ENCODE data around the gene GAS6.

Gene GAS6

DNA sequence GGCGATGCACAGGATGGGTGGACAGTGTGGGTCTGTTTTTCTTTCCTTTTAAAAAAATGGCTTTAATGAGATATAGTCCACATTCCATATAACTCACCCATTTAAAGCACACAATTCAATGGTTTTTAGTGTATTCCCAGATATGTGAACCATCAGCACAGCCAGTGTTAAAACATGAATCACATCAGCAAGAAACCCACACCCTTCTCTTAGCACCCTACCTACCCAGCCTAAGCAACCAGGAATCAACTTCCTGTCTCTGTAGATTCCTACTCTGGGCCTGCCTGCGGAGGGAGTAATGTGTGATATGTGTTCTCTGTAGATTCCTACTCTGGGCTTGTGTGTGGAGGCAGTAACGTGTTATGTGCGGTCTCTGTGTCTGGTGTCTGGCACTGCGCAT, 92.9 kb downstream of the GAS6 start:
- no peak for DNase-seq (ENCODE audit: low read depth in 3 of 3)

Data from stimulated activated CD4-positive, alpha-beta T cell treated with anti-CD3 and anti-CD28 coated beads, TNF-alpha, amount 100 ng/mL, for 24 hours (primary cell).